Testis (tissue), 5 donors: Measurements from ENCODE around the gene MAPK1IP1L. TPM values are rescaled to one million over a fixed set of nuclear protein-coding genes. Genes with fewer than 3 reads are reported as not detected.
"Not testable (repeated sequence)": the region's sequence is repeated elsewhere in the genome, so short reads cannot be mapped to it uniquely, and the experiment has no call there.

Source experiments
- DNase-seq: peaks from one replicate; pipeline ENCODE4 v3.0.0-alpha.2; 2019
- H3K27ac ChIP-seq, 2 donors: fragments of 200-600 bp; sonication (generic); one replicate each; pipeline ENCODE4 v1.5.1; 2019
- H3K27me3 ChIP-seq: fragments of 200-600 bp; sonication (generic); one replicate; pipeline ENCODE4 v1.5.1; 2019
- H3K36me3 ChIP-seq: fragments of 200-600 bp; sonication (generic); one replicate; pipeline ENCODE4 v1.5.1; 2017; ENCODE audit warnings: low read depth; ENCODE audit errors: missing control alignments
- H3K4me1 ChIP-seq: fragments of 200-600 bp; sonication (generic); one replicate; pipeline ENCODE4 v1.5.1; 2019
- H3K4me3 ChIP-seq, 2 donors: fragments of 200-600 bp; sonication (generic); one replicate each; pipeline ENCODE4 v1.5.1; 2017 to 2019
- H3K9me3 ChIP-seq: fragments of 200-600 bp; sonication (generic); one replicate; pipeline ENCODE4 v1.5.1; 2017
- CTCF ChIP-seq, 3 experiments: fragments of 450-650 bp in 2 of 3; fragments of 200-600 bp in 1 of 3; sonication (generic) in 1 of 3; IDR thresholded peaks; one replicate each; pipeline ENCODE4 v1.5.1; 2016 to 2019; ENCODE audit warnings: antibody characterized with exemption in 3 of 3, mild to moderate bottlenecking in 2 of 3, moderate library complexity in 1 of 3
- POLR2A ChIP-seq: fragments of 450-650 bp; IDR thresholded peaks from one replicate; pipeline ENCODE4 v1.6.1; 2017; ENCODE audit warnings: antibody characterized with exemption, mild to moderate bottlenecking, moderate library complexity
- WGBS, 2 donors: methylation state at CpG; one replicate each; pipeline ENCODE4 v1.1.5; 2018; 5-methylcytosine and 5-hydroxymethylcytosine counted together
- intact Hi-C: fragments of 100-400 bp; cut with DNase I; formaldehyde crosslinking; loops from one replicate; pipeline ENCODE4 v1.15.1; 2023; ENCODE audit warnings: low total_unique reads
- long read RNA-seq, 2 donors: transcript quantifications; one replicate each; lab custom pipeline, GENCODE V29; 2026
- polyA plus RNA-seq: library from polyadenylated mRNA; stranded (reverse); fragments of 350-450 nt; fragmentation: Illumina TruSeq; extraction: RNeasy Lipid Tissue Mini Kit (QIAGEN cat#74804); gene quantifications from one replicate; pipeline ENCODE4 v1.2.3, GENCODE V29; 2014; ENCODE audit warnings: low read depth, low replicate concordance; ENCODE audit not compliant: insufficient read depth
- total RNA-seq, 2 donors: library from RNA; depleted of rRNA; stranded (reverse); fragments of >200 nt; gene quantifications; one replicate each; pipeline ENCODE4 v1.2.3, GENCODE V29; 2016

The MAPK1IP1L gene
- 100 to 1,000 TPM; 105 to 146 TPM for total RNA-seq
- 87.0 TPM for polyA plus RNA-seq
- long read RNA-seq, donor 1, transcript MAPK1IP1L-203 (2 exons, 565 nt): major isoform, 5 of 156 reads
- long read RNA-seq, donor 1, partial matches to known transcripts: 73 of 156 reads
- long read RNA-seq, donor 1, other reads (novel, unspliced or antisense): 78 of 156 reads
- long read RNA-seq, donor 2, partial matches to known transcripts: 101 of 119 reads
- long read RNA-seq, donor 2, other reads (novel, unspliced or antisense): 17 of 119 reads

- DNase-seq: peak; percentile 89
- no peaks in the 10 kb centered on the region for H3K36me3 ChIP-seq
- 0% methylated on average over 36 to 94 of the region's 98 CpGs for WGBS, 2 donors
- peak within 1 kb of the TSS; percentile 81 to 99 for H3K4me3 ChIP-seq
- intact Hi-C loops: no loop called here
- TF ChIP-seq POLR2A (peak; percentile 85), CTCF (IDR thresholded peaks at IDR 0.05) (peak; percentile 100)
- H3K9me3 ChIP-seq: no peaks in the 10 kb centered on the region
- H3K4me1 ChIP-seq: peaks cover 36% of the 10 kb centered on the region
- no peaks in the 10 kb centered on the region for H3K27me3 ChIP-seq
- peak within 1 kb of the TSS; percentile 97 to 100 for H3K27ac ChIP-seq
Measured at GRCh38 chr14:55051423-55052268, at the start of gene MAPK1IP1L. Gene MAPK1IP1L, plus strand, starts transcription at chr14:55051647. Its CDS starts 10,037 bp downstream, at chr14:55061684.

GRCh38 chr14:55005071-55005470, 46.4 kb upstream of the MAPK1IP1L start:
- Histone ChIP-seq H3K27me3 (no peaks in the 10 kb centered on the region), H3K27ac (no peak overlapping the region), H3K36me3 (no peaks in the 10 kb centered on the region), H3K4me1 (no peaks in the 10 kb centered on the region), H3K9me3 (no peaks in the 10 kb centered on the region), H3K4me3 (no peak overlapping the region)
- WGBS, 2 donors: 74 to 81% methylated on average over 4 of the region's 4 CpGs
- intact Hi-C loops: no loop called here
- TF ChIP-seq CTCF (IDR thresholded peaks at IDR 0.05) (no peak), POLR2A (no peak)
- no peak for DNase-seq

GRCh38 chr14:55015006-55015405, 36.4 kb upstream of the MAPK1IP1L start:
- H3K27ac ChIP-seq: no peak overlapping the region
- intact Hi-C loops: no loop called here
- H3K27me3 ChIP-seq: no peaks in the 10 kb centered on the region
- no peaks in the 10 kb centered on the region for H3K4me1 ChIP-seq
- no peak overlapping the region for H3K4me3 ChIP-seq
- 83 to 85% methylated on average over 2 of the region's 2 CpGs for WGBS, 2 donors
- DNase-seq: no peak
- no peaks in the 10 kb centered on the region for H3K9me3 ChIP-seq
- no peaks in the 10 kb centered on the region for H3K36me3 ChIP-seq
- TF ChIP-seq CTCF (IDR thresholded peaks at IDR 0.05): no peak
- no peak for TF ChIP-seq POLR2A

GRCh38 chr14:55019968-55020554, 31.4 kb upstream of the MAPK1IP1L start:
- no peaks in the 10 kb centered on the region for H3K9me3 ChIP-seq
- 97% methylated on average over 2 of the region's 2 CpGs for WGBS, 2 donors
- H3K27ac ChIP-seq: no peak overlapping the region
- no peaks in the 10 kb centered on the region for H3K36me3 ChIP-seq
- intact Hi-C loops: no loop called here
- H3K4me3 ChIP-seq: no peak overlapping the region
- H3K27me3 ChIP-seq: no peaks in the 10 kb centered on the region
- TF ChIP-seq POLR2A: no peak
- no peak for TF ChIP-seq CTCF (IDR thresholded peaks at IDR 0.05)
- H3K4me1 ChIP-seq: no peaks in the 10 kb centered on the region
- DNase-seq: no peak

GRCh38 chr14:55024365-55024764, 27.1 kb upstream of the MAPK1IP1L start:
- H3K27me3 ChIP-seq, DNase-seq, H3K36me3 ChIP-seq, H3K4me3 ChIP-seq, H3K9me3 ChIP-seq, H3K27ac ChIP-seq, intact Hi-C loops: not testable (repeated sequence)
- WGBS, 2 donors: 81 to 88% methylated on average over 3 to 4 of the region's 5 CpGs
- H3K4me1 ChIP-seq: peaks cover 17% of the 10 kb centered on the region
